Activated CD4-positive, CD25-positive, alpha-beta regulatory T cell (primary cell): ENCODE data around the gene COQ8B.
"Not testable (repeated sequence)": the region's sequence is repeated elsewhere in the genome, so short reads cannot be mapped to it uniquely, and the experiment has no call there.

Source experiments
- DNase-seq, 4 experiments: peaks; one replicate each; lab custom pipeline; 2025; lab: John Stamatoyannopoulos, UW

The COQ8B gene

GRCh38 chr19:40668991-40669614 is 47.6 kb downstream of the COQ8B start:
- DNase-seq, result no peak

GRCh38 chr19:40667602-40668001 is 49.1 kb downstream of the COQ8B start:
- no peak for DNase-seq

GRCh38 chr19:40666803-40667438 is 49.8 kb downstream of the COQ8B start:
- no peak for DNase-seq

- no peak for DNase-seq
These were observed 52.7 kb downstream of the COQ8B start for GRCh38 chr19:40663695-40664692.

- DNase-seq, result peak; percentile 86 to 96 (median 92)
These were observed 53.6 kb downstream of the COQ8B start for GRCh38 chr19:40662925-40663694.

GRCh38 chr19:40661616-40662015 is 55.1 kb downstream of the COQ8B start:
- no peak for DNase-seq

GRCh38 chr19:40659566-40659965 is 57.1 kb downstream of the COQ8B start:
- DNase-seq, result no peak

GRCh38 chr19:40659116-40659515 is 57.6 kb downstream of the COQ8B start:
- no peak for DNase-seq

- no peak for DNase-seq
These were observed 58.7 kb downstream of the COQ8B start for GRCh38 chr19:40658031-40658430.

- not testable (repeated sequence) for DNase-seq
These were observed 61.0 kb downstream of the COQ8B start for GRCh38 chr19:40655684-40656083.

GRCh38 chr19:40652303-40652702 is 64.4 kb downstream of the COQ8B start:
- not testable (repeated sequence) for DNase-seq

GRCh38 chr19:40650749-40651305 is 65.9 kb downstream of the COQ8B start:
- no peak for DNase-seq

GRCh38 chr19:40649903-40650675 is 66.6 kb downstream of the COQ8B start:
- DNase-seq, result not testable (repeated sequence)

- no peak for DNase-seq
These were observed 69.9 kb downstream of the COQ8B start for GRCh38 chr19:40646743-40647254.

- DNase-seq, result no peak
These were observed 73.9 kb downstream of the COQ8B start for GRCh38 chr19:40642757-40643305.

- DNase-seq, result no peak
These were observed 74.5 kb downstream of the COQ8B start for GRCh38 chr19:40642051-40642706.
